IPS-18c (cell line): Measurements from ENCODE around the gene ABHD15.
"Not testable (repeated sequence)": the region's sequence is repeated elsewhere in the genome, so short reads cannot be mapped to it uniquely, and the experiment has no call there.

Experiments used
- H3K4me3 ChIP-seq: 2 replicates; pipeline ENCODE4 v1.7.0; 2013; ENCODE audit warnings: low read depth, mild to moderate bottlenecking, low read length, moderate library complexity; ENCODE audit not compliant: insufficient read depth
- H3K9me3 ChIP-seq: one replicate; pipeline ENCODE4 v1.6.1; 2013; ENCODE audit warnings: mild to moderate bottlenecking, low read length, moderate library complexity; ENCODE audit not compliant: control insufficient read depth, insufficient read depth

Gene ABHD15

DNA sequence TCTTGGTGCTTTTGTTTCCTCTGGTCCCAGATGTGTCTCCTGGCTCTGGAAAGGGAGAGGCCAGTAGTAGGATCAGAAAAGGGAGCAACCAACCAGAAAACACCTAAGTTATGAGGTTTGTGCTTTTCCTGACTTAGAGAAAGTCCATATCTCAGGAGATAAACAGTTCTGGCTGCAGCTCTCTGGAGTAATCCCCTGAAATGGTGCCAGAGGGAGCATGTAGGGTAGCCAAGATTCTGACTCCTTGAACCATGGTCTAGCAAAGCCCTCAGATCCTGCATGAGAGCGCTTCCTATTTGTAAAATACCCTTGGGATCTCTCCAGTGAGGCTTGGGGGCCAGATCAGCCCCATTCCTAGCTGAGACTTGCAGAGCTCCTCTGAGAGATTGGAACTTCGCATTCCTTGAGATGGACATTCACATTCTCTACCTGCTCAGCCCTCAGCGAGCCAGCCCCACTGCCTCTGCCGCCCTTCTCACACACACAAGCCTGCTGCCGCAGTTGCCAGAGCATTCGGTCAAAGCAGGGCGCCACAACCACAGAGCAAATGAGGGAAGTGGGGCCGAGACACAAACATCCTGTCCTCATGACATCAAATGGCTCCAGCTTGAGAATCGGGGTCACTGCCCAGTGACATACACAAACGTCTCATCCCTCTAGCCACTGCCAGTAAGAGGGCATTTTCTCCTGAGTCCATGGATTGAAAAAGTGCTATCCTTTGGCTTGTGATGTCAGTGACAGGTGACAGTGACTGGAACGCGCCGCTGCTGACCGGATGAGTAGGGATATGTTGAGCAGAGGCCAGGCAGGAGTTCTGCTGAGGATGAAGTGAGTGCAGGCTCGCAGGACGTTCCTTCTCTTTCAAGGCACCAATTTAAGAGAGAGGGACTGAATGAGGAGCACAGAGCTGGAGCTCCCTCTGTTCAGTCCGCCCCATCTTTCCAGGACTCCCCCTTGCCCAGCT, 5.0 kb downstream of the ABHD15 start:
- H3K9me3 ChIP-seq = no peaks in the 10 kb centered on the region
- no peak overlapping the region for H3K4me3 ChIP-seq

DNA sequence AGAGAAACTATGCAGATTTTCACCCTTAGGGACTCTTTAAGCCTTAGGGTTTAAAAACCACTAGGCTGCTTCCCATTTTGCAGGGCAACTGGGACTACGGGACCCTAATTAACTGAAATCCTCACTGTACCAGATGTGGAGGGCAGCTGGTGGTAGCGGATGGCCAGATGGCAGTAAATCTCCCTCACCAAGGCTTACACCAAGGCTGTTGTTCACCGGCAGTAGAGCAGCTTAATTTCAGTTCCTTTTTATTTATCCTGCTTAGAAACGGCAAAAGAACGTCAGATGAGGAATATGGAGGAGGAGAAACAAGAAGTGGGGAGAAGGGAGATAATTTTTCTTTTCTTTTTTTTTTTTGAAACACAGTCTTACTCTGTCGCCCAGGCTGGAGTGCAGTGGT, 6.5 kb downstream of the ABHD15 start:
- Histone ChIP-seq H3K9me3 (no peaks in the 10 kb centered on the region), H3K4me3 (no peak overlapping the region)

DNA sequence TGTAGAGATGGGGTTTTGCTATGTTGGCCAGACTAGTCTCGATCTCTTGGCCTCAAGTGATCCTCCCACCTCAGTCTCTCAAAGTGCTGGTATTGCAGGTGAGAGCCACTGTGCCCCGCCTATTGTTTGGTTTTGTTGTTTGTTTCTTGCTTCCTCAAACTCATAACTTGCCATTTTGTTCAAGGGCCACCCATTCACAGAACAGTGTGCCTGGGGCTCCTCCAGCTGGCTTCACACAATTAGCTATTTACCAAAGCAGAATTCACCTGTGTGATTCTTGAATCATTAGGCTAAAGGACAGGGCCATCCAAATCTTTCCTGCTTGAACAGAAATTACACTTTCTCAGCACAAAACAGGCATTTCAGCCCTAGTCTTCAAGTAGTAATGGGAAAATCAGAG, 7.2 kb downstream of the ABHD15 start:
- no peak overlapping the region for H3K4me3 ChIP-seq
- H3K9me3 ChIP-seq = no peaks in the 10 kb centered on the region

DNA sequence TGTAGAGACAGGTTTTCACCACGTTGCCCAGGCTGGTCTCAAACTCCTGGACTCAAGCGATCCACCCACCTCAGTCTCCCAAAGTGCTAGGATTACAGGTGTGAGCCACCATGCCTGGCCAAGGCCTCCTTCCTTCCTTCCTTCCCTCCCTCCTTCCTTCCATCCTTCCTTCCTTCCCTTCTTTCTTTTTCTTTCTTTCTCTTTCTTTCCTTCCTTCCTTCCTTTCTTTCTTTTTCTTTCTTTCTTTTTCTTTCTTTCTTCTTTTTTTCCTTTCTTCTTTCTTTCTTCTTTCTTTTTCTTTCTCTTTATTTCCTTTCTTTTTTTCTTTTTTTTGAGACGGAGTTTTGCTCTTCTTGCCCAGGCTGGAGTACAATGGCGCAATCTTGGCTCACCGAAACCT, 8.7 kb downstream of the ABHD15 start:
- not testable (repeated sequence) for H3K9me3 ChIP-seq, H3K4me3 ChIP-seq

DNA sequence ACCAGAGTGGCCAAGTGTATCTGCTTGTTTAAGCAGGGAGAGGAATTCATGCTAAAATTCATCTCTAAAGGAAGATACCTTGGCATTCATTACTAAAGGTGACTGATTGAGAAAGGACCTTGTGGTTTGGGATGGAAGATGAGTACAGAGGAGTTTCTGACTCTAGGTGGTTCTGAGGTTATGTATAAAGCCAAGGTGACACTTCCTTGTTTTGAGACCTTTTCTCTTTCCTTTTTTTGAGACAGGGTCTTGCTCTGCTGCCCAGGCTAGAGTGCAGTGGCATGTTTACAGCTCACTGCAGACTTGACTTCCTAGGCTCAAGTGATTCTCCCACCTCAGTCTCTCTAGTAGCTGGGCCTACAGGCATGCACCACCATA, 9.1 kb downstream of the ABHD15 start:
- H3K4me3 ChIP-seq = no peak overlapping the region
- H3K9me3 ChIP-seq = peaks cover 2% of the 10 kb centered on the region

DNA sequence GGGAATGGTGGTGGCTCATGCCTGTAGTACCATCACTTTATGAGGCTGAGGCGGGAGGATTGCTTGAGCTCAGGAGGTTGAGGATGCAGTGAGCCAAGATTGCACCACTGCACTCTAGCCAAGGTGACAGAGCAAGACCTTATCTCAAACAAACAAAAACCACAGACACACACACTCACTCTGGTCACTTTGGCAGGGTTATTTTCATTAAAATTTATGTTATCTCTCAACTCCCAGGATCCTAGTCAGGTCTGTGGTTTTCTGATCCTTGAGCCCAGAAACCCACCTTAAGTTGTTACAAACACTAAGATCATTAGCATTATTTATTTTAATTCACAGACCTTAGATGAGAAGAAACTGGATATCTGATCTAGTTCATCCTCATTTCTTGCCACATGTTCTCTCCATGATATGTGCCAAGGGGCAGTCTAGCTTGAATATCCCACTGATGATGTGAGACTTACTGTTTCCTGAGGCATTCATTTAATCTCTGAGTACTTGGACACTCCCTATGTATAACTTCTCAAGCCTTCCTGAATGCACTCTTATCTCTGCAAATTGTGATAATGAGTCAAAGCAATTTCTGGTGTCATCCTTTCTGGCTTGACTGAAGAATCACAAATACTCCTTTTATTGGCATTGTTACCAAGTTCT, 9.6 kb downstream of the ABHD15 start:
- Histone ChIP-seq H3K4me3 (no peak overlapping the region), H3K9me3 (peaks cover 2% of the 10 kb centered on the region)

DNA sequence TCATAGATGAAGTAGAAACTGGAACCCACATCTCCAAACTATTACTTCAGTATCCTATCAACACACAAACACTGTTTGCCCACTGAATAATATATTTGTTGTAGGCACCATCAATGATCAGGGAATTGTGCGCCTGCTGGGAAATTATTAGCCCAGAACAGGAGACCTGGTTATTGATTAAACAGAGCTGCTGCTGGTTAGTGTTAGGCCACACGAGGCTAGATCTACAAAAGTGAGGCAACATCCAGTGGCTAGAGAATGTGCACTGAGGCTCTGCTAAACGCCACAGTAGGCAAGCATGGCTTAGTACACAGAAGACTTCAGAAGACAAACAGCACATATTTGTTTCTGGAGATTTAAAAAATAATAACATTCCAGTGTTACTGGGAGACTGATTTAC, 11.0 kb downstream of the ABHD15 start:
- peaks cover 2% of the 10 kb centered on the region for H3K9me3 ChIP-seq
- no peak overlapping the region for H3K4me3 ChIP-seq

DNA sequence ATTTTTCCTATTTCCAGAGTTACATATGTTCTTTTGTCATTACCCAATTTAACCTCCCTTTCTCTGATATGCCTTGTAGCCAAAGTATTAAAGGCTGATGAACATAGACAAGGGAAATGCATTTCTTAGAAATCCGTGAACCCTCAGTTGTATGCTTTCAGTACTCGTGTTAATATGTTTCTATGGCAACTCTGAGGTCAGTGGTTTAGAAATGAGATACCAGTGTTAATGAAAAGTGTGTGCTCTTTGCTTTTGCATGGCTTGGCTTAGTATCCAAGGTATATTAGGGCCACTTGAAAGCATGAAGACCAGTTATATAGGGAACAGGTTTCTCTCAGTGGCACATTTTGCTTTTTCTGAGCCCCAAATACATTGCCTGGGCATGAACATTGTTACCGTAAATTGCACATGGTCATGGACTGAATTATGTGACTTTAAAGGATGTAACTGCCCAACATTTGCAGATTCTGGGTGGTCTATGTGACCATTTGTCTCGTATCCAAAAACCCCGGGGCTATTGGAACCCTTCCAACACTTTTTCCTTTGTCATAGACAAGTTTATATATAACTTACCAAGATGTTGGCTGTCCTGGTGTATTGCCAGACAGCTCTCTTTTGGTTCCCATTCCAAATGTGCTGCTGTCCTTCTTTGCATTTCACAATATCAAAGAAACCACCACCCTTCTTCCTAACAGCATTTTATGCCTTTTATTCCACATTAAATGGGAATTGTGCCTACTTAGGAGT, 17.5 kb downstream of the ABHD15 start:
- H3K9me3 ChIP-seq = peaks cover 2% of the 10 kb centered on the region
- no peak overlapping the region for H3K4me3 ChIP-seq

DNA sequence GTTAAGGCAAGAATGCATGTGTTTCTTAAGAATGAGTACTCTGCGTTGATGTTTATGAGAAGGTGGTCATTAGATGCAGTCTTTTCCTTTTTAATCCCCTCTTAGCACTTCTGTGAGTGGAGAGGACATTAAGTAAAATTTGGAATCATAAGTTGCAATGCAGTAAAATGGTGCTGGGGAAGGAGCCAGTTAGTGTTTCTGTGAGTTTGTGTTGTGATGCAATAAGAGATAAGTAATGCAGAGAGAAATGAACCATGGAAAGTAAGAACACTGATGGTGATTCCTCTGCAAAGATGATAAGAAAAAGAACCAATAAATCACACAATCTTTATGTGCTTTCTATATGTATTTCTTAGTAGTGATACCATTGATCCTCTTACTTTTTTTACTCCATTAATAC, 20.0 kb downstream of the ABHD15 start:
- no peak overlapping the region for H3K4me3 ChIP-seq
- H3K9me3 ChIP-seq = no peaks in the 10 kb centered on the region

DNA sequence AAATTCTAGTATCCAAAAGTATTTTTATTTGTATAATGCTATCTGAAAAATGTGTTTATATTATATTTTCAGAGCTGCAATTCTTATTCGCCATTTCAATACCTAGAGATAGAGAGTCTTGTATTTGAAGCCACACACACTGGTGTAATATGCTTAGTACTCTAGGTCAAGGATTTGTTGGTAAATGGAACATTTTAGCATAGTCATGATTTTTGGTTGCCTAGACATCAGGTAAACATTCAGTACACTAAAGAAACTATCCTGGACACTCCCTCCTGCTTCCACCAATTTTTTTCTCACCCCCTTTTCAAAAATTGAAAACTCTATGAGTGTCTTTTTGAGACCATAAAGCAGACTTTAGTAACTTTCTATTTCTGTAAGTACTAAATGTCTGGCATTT, 20.8 kb downstream of the ABHD15 start:
- Histone ChIP-seq H3K9me3 (no peaks in the 10 kb centered on the region), H3K4me3 (no peak overlapping the region)

DNA sequence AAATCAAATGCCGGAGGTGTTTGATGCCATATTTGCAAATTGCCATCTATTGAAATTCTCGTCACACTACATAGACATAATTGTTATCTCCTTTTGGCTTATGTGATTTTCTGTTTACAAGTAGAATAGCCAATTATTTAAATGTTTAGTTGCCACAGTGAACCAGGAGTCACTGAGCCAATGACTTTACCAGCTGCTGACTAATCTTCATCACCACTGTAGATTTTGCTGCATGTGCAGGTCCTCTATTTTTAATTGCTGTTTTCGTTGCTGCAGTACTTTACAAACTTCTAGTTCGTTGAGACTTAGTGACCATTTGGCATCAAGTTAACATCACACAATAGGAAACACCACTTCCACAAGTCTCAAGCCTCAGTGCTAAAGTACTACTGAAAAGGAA, 22.8 kb downstream of the ABHD15 start:
- H3K9me3 ChIP-seq = no peaks in the 10 kb centered on the region
- no peak overlapping the region for H3K4me3 ChIP-seq

DNA sequence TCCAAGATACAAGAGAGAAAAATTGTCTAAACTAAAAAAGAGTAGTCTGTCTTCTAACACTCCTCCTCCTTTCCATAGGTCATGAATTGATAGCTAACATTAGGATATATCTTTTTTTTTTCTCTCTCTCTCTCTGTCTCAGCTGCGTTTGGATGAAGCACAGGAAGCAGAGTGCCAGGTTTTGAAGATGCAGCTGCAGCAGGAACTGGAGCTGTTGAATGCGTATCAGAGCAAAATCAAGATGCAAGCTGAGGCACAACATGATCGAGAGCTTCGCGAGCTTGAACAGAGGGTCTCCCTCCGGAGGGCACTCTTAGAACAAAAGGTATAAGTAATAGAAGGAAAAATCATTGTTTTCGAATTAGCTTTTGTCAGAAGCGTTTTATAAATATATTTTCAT, 32.9 kb downstream of the ABHD15 start:
- H3K9me3 ChIP-seq = no peaks in the 10 kb centered on the region
- H3K4me3 ChIP-seq = no peak overlapping the region

DNA sequence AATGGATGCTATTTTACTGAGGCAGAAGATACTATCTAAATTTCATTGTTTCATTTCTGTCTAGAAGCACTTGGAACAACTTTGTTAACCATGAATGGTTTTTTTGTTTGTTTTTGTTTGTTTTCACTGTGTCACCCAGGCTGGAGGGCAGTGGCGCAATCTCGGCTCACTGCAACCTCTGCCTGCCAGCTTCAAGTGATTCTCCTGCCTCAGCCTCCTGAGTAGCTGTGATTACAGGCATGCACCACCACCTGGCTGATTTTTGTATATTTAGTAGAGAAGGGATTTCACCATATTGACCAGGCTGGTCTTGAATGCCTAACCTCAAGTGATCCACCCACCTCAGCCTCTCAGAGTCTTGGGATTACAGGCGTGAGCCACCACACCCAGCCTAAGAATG, 40.5 kb downstream of the ABHD15 start:
- Histone ChIP-seq H3K4me3 (no peak overlapping the region), H3K9me3 (no peaks in the 10 kb centered on the region)

DNA sequence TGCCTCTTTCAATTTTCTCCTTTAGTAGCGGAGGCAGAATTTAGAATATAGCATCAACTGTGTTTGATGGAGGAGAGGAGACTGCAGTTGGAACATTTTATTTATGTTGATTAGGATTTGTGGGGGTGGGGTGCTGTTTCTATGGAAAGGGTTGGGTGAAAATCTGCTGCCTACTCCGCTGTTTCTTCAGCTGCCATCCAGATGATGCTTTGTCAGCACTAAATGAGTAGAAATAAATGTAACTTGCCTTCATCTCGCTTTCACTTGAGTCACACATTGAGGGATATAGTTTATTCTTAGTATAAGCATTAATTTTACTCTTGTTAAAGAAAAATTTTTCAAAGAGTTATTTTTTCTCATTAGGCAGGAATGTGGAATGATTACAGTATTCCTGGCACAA, 42.1 kb downstream of the ABHD15 start:
- no peak overlapping the region for H3K4me3 ChIP-seq
- no peaks in the 10 kb centered on the region for H3K9me3 ChIP-seq

DNA sequence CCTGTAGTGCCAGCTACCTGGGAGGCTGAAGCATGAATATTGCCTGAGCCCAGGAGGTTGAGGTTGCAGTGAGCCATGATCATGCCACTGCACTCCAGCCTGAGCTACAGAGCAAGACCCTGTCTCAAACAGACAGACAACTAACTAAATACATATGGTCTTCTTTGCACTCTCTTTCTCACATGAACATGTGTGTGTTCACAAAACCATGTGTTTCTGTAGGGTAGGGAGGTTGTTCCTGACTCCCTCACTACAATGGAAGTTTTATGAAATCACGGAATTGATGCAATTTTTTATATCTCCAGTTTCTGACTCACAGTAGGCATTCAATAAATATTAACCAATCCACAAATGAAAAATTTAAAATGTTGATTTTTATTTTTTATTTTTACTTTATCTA, 48.5 kb downstream of the ABHD15 start:
- Histone ChIP-seq H3K4me3 (no peak overlapping the region), H3K9me3 (no peaks in the 10 kb centered on the region)

DNA sequence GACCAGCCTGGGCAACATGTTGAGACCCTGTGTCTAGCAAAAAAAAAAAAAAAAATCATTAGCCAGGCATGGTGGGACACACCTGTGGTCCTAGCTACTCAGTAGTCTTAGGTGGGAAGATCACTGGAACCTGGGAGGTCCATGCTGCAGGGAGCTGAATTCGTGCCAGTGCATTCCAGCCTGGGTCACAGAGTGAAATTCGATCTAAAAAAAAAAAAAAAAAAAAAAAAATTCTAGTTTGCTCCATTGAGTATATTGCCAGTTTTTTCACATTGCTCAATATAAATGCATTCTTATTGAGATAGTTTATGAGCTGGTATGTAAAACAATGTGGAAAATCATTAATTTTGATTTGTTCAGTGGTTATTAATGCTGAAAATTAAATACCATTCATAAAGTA, 52.0 kb downstream of the ABHD15 start:
- Histone ChIP-seq H3K4me3 (no peak overlapping the region), H3K9me3 (no peaks in the 10 kb centered on the region)

DNA sequence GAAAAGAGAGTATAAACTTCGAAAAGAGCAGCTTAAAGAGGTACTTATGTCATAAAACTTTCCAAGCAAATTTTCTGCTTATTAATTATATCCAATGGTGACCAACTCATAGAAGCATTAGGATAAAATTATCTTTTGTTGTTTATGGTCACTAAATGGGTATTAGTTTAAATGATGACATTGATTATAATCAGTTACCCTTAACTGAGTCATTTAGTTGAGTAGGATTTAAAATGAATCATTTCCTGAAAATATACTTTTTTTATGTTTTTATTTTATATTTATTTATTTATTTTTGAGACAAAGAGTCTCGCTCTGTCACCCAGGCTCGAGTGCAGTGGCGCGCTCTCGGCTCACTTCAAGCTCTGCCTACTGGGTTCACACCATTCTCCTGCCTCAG, 55.9 kb downstream of the ABHD15 start:
- Histone ChIP-seq H3K4me3 (no peak overlapping the region), H3K9me3 (no peaks in the 10 kb centered on the region)
